HUES48 (cell line): ENCODE data around the gene RAB5B.
A peak's percentile ranks its signal among the peaks of the same experiment; 100 is the strongest.
"Not testable (repeated sequence)": the region's sequence is repeated elsewhere in the genome, so short reads cannot be mapped to it uniquely, and the experiment has no call there.

Source experiments
- H3K27ac ChIP-seq: one replicate; pipeline ENCODE4 v1.7.0; 2013; ENCODE audit warnings: low read depth, low read length, inconsistent platforms
- H3K27me3 ChIP-seq: 2 replicates; pipeline ENCODE4 v1.6.1; 2013; ENCODE audit warnings: mild to moderate bottlenecking, low read length; ENCODE audit not compliant: control insufficient read depth, insufficient read depth
- H3K36me3 ChIP-seq: 2 replicates; pipeline ENCODE4 v1.6.1; 2013; ENCODE audit warnings: low read length; ENCODE audit not compliant: control insufficient read depth, insufficient read depth
- H3K4me1 ChIP-seq: 2 replicates; pipeline ENCODE4 v1.6.1; 2013; ENCODE audit warnings: mild to moderate bottlenecking, low read length; ENCODE audit not compliant: control insufficient read depth, insufficient read depth
- H3K4me3 ChIP-seq: 2 replicates; pipeline ENCODE4 v1.5.1; 2013; ENCODE audit warnings: mild to moderate bottlenecking, low read depth, low read length
- H3K9ac ChIP-seq: 2 replicates; pipeline ENCODE4 v1.6.1; 2013; ENCODE audit warnings: mild to moderate bottlenecking, low read depth, low read length, moderate library complexity
- H3K9me3 ChIP-seq: 2 replicates; pipeline ENCODE4 v1.6.1; 2013; ENCODE audit warnings: low read length; ENCODE audit not compliant: control insufficient read depth, insufficient read depth

RAB5B gene

GRCh38 chr12:56041552-56042429 lies 67.9 kb downstream of the RAB5B start, which contains the start of gene RPS26:
Gene RPS26 (plus strand): TSS chr12:56041918. CDS start chr12:56042167, 249 bp downstream.
- peak within 1 kb of the TSS; percentile 94 for H3K27ac ChIP-seq
- no peaks in the 10 kb centered on the region for H3K27me3 ChIP-seq
- H3K36me3 ChIP-seq, result peaks cover 44% of the 10 kb centered on the region
- peak within 1 kb of the TSS; percentile 80 for H3K4me3 ChIP-seq
- H3K9me3 ChIP-seq, result no peaks in the 10 kb centered on the region
- H3K9ac ChIP-seq, result peak within 1 kb of the TSS; percentile 94
- peaks cover 29% of the 10 kb centered on the region for H3K4me1 ChIP-seq

GRCh38 chr12:56042430-56042813 lies 68.5 kb downstream of the RAB5B start:
- Histone ChIP-seq H3K27ac (peak overlapping the region; percentile 90), H3K9ac (peak overlapping the region; percentile 94), H3K4me1 (peaks cover 25% of the 10 kb centered on the region), H3K4me3 (peak overlapping the region; percentile 80), H3K36me3 (peaks cover 40% of the 10 kb centered on the region)
- not testable (repeated sequence) for H3K9me3 ChIP-seq, H3K27me3 ChIP-seq

GRCh38 chr12:56042843-56043242 lies 69.0 kb downstream of the RAB5B start:
- Histone ChIP-seq H3K9me3 (no peaks in the 10 kb centered on the region), H3K4me3 (peak overlapping the region; percentile 80), H3K4me1 (peaks cover 23% of the 10 kb centered on the region), H3K27ac (peak overlapping the region; percentile 90), H3K36me3 (peaks cover 36% of the 10 kb centered on the region), H3K27me3 (no peaks in the 10 kb centered on the region), H3K9ac (peak overlapping the region; percentile 94)
